ENCODE results near the gene MPPED1.

Gene MPPED1

GRCh38 chr22:43411869-43412807, at the start of gene MPPED1:
MPPED1 (plus strand) TSS chr22:43412014; CDS start chr22:43424986, 12,972 bp downstream.
- no peak for DNase-seq (ENCODE audit: low spot score)

GRCh38 chr22:43363315-43364168, 48.3 kb upstream of the MPPED1 start:
- DNase-seq (ENCODE audit: low spot score): no peak

- DNase-seq (ENCODE audit: low spot score): no peak
Measured at GRCh38 chr22:43364169-43364435, 47.7 kb upstream of the MPPED1 start.

GRCh38 chr22:43365715-43366440, 45.9 kb upstream of the MPPED1 start:
- no peak for DNase-seq (ENCODE audit: low spot score)

- DNase-seq (ENCODE audit: low spot score): no peak
Measured at GRCh38 chr22:43370036-43370435, 41.8 kb upstream of the MPPED1 start.

GRCh38 chr22:43375951-43376455, 35.8 kb upstream of the MPPED1 start:
- no peak for DNase-seq (ENCODE audit: low spot score)

GRCh38 chr22:43376765-43377547, 34.9 kb upstream of the MPPED1 start:
- DNase-seq (ENCODE audit: low spot score): no peak

GRCh38 chr22:43377548-43377895, 34.3 kb upstream of the MPPED1 start:
- no peak for DNase-seq (ENCODE audit: low spot score)

GRCh38 chr22:43377896-43378704, 33.7 kb upstream of the MPPED1 start:
- DNase-seq (ENCODE audit: low spot score): no peak

- no peak for DNase-seq (ENCODE audit: low spot score)
Measured at GRCh38 chr22:43381693-43382092, 30.1 kb upstream of the MPPED1 start.

- DNase-seq (ENCODE audit: low spot score): no peak
Measured at GRCh38 chr22:43384863-43385262, 27.0 kb upstream of the MPPED1 start.

GRCh38 chr22:43385770-43386641, 25.8 kb upstream of the MPPED1 start:
- peak; percentile 86 for DNase-seq (ENCODE audit: low spot score)

GRCh38 chr22:43387815-43388214, 24.0 kb upstream of the MPPED1 start:
- no peak for DNase-seq (ENCODE audit: low spot score)

GRCh38 chr22:43388420-43388851, 23.4 kb upstream of the MPPED1 start:
- DNase-seq (ENCODE audit: low spot score): peak; percentile 79

GRCh38 chr22:43389227-43389836, 22.5 kb upstream of the MPPED1 start:
- DNase-seq (ENCODE audit: low spot score): no peak

GRCh38 chr22:43390166-43390565, 21.6 kb upstream of the MPPED1 start:
- DNase-seq (ENCODE audit: low spot score): no peak

GRCh38 chr22:43390872-43391271, 20.9 kb upstream of the MPPED1 start:
- no peak for DNase-seq (ENCODE audit: low spot score)

- no peak for DNase-seq (ENCODE audit: low spot score)
Measured at GRCh38 chr22:43391306-43391705, 20.5 kb upstream of the MPPED1 start.

GRCh38 chr22:43392385-43392989, 19.3 kb upstream of the MPPED1 start:
- no peak for DNase-seq (ENCODE audit: low spot score)

Measured in Ammon's horn (tissue), 1 donor.